ENCODE results near the gene IFNL3. TPM values are rescaled to one million over a fixed set of nuclear protein-coding genes. Genes with fewer than 3 reads are reported as not detected.

The IFNL3 gene
- total RNA-seq, 4 donors from 2014 or later: not detected

DNA sequence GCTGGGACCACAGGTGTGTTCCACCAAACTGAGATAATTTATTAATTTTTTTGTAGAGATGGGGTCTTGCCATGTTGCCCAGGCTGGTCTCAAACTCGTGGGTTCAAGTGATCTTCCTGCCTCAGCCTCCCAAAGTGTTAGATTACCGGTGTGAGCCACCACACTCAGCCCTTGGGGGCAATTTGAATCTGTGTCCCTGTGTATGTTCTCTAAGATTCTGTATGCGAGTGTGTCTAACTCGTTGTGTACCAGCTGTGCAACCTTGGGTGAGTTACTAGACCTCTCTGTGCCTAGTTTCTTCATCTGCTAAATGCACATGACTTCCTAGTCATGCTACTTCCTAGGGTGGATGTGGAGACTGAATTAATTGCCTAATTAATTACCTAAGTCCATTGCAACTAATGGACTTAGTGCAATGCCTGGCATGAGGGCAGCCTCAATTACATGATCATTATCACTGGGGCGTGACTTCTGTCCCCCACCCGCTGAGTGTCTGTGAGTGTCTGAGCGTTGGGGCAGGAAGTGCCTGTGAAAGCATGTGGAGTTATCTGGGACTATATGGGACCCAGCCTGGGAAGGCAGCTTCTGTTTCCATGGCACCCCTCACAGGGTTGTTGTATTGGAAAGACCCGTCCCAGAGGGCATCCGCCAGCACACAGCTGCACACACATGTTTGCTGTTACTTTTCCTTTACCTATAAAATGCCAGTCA, 49.8 kb downstream of the IFNL3 start:
- WGBS, 2 donors: 37 to 67% methylated on average over 6 to 9 of the region's 9 CpGs
- Histone ChIP-seq H3K4me3 (replicated peaks in 1 of 3) (no peak overlapping the region), H3K27ac (no peak overlapping the region), H3K27me3 (no peaks in the 10 kb centered on the region), H3K9me3 (no peaks in the 10 kb centered on the region), H3K36me3 (no peaks in the 10 kb centered on the region), H3K4me1 (peaks cover 0 to 30% of the 10 kb centered on the region in 2 donors)
- no peak for DNase-seq
- intact Hi-C loops (cut with DNase I): no loop called here
- TF ChIP-seq POLR2A (IDR thresholded peaks at IDR 0.05): no peak
- TF ChIP-seq, protein P1, sequence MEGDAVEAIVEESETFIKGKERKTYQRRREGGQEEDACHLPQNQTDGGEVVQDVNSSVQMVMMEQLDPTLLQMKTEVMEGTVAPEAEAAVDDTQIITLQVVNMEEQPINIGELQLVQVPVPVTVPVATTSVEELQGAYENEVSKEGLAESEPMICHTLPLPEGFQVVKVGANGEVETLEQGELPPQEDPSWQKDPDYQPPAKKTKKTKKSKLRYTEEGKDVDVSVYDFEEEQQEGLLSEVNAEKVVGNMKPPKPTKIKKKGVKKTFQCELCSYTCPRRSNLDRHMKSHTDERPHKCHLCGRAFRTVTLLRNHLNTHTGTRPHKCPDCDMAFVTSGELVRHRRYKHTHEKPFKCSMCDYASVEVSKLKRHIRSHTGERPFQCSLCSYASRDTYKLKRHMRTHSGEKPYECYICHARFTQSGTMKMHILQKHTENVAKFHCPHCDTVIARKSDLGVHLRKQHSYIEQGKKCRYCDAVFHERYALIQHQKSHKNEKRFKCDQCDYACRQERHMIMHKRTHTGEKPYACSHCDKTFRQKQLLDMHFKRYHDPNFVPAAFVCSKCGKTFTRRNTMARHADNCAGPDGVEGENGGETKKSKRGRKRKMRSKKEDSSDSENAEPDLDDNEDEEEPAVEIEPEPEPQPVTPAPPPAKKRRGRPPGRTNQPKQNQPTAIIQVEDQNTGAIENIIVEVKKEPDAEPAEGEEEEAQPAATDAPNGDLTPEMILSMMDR (IDR thresholded peaks at IDR 0.05): no peak

DNA sequence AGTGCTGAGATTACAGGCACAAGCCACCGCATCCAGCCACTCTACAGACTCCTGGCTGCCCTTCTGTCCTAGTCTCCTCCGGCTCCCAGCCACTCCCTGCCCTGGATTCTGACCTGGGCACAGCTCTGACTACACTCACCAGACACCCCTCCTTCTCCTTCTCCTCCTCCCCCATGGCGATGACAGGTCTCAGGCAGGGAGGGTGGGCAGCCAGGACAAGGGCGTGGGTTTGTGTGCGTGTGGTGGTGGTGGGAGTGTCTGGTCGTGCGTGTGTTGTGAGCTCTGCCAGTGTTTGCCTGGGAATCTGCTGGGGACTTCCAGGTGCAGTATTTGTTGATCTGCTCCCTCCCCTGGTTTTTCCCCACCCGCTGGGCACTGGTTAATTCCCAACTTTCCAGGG, 51.0 kb downstream of the IFNL3 start:
- WGBS, 2 donors: 30 to 39% methylated on average over 8 of the region's 8 CpGs

More for the DNA sequence above, 51.0 kb downstream of the IFNL3 start:
- no peaks in the 10 kb centered on the region for H3K27me3 ChIP-seq
- H3K4me1 ChIP-seq: peaks cover 0 to 30% of the 10 kb centered on the region in 2 donors
- no peak overlapping the region for H3K4me3 ChIP-seq (replicated peaks in 1 of 3)
- no peaks in the 10 kb centered on the region for H3K36me3 ChIP-seq
- DNase-seq: no peak
- intact Hi-C loops (cut with DNase I): no loop called here
- no peak for TF ChIP-seq POLR2A (IDR thresholded peaks at IDR 0.05)
- TF ChIP-seq, protein P1 (IDR thresholded peaks at IDR 0.05): no peak
- no peaks in the 10 kb centered on the region for H3K9me3 ChIP-seq
- no peak overlapping the region for H3K27ac ChIP-seq

Other genes with a start within 250 kb of the IFNL3 start
- gene FBXO27, start 212.5 kb downstream of the IFNL3 start, total RNA-seq: 1 to 10 TPM in 3 of 4 donors, under 1 TPM in 1; 0.24 to 5.0 (median 3.0) TPM
- under 1 TPM in 1 of 4 donors, not detected in 3; 0.22 TPM for gene ACP7, start 160.6 kb downstream of the IFNL3 start, total RNA-seq
- gene PAK4, start 119.2 kb downstream of the IFNL3 start, total RNA-seq: 10 to 100 TPM; 12.4 to 24.9 (median 23.2) TPM
- gene NCCRP1, start 48.0 kb downstream of the IFNL3 start, total RNA-seq: under 1 TPM in 3 of 4 donors, not detected in 1; 0.45 to 0.81 (median 0.78) TPM
- not detected for gene SYCN, start 40.7 kb downstream of the IFNL3 start, total RNA-seq
- not detected for gene IFNL4, start 3.9 kb upstream of the IFNL3 start, total RNA-seq
- gene IFNL2, start 23.4 kb upstream of the IFNL3 start, total RNA-seq: not detected
- not detected for gene IFNL1, start 51.4 kb upstream of the IFNL3 start, total RNA-seq
- 1 to 10 TPM in 3 of 4 donors, under 1 TPM in 1; 0.78 to 2.2 (median 1.1) TPM for gene LRFN1, start 75.9 kb upstream of the IFNL3 start, total RNA-seq
- gene GMFG, start 91.0 kb upstream of the IFNL3 start, total RNA-seq: 10 to 100 TPM in 3 of 4 donors, 1 to 10 TPM in 1; 6.3 to 54.7 (median 17.6) TPM
- 100 to 1,000 TPM in 3 of 4 donors, 10 to 100 TPM in 1; 79.5 to 212 (median 124) TPM for gene SAMD4B, start 97.4 kb upstream of the IFNL3 start, total RNA-seq
- gene PAF1, start 146.1 kb upstream of the IFNL3 start, total RNA-seq: 10 to 100 TPM; 38.8 to 60.3 (median 50.8) TPM
- gene MED29, start 146.4 kb upstream of the IFNL3 start, total RNA-seq: 10 to 100 TPM; 44.3 to 77.5 (median 63.4) TPM
- 100 to 1,000 TPM in 1 of 4 donors, 10 to 100 TPM in 3; 32.4 to 109 (median 62.4) TPM for gene ZFP36, start 161.8 kb upstream of the IFNL3 start, total RNA-seq
- 10 to 100 TPM in 2 of 4 donors, 1 to 10 TPM in 2; 8.2 to 29.1 (median 10.7) TPM for gene PLEKHG2, start 167.7 kb upstream of the IFNL3 start, total RNA-seq
- gene RPS16, start 190.9 kb upstream of the IFNL3 start, total RNA-seq: 1,000 to 10,000 TPM in 2 of 4 donors, 100 to 1,000 TPM in 2; 919 to 2,686 (median 1,277) TPM
- 100 to 1,000 TPM in 2 of 4 donors, 10 to 100 TPM in 2; 93.6 to 203 (median 116) TPM for gene SUPT5H, start 200.6 kb upstream of the IFNL3 start, total RNA-seq
- gene TIMM50, start 235.8 kb upstream of the IFNL3 start, total RNA-seq: 10 to 100 TPM; 74.4 to 86.5 (median 84.5) TPM